HG02642 (cell line): ENCODE measurements around the gene ZFP90.
"Not testable (repeated sequence)": the region's sequence is repeated elsewhere in the genome, so short reads cannot be mapped to it uniquely, and the experiment has no call there.

ENCODE experiments used
- ATAC-seq: cut with Tn5 transposase; IDR thresholded peaks from one replicate; pipeline ENCODE4 v1.9.1; 2021; ENCODE audit warnings: mild to moderate bottlenecking; ENCODE audit not compliant: unreplicated experiment, poor library complexity

Gene ZFP90

DNA sequence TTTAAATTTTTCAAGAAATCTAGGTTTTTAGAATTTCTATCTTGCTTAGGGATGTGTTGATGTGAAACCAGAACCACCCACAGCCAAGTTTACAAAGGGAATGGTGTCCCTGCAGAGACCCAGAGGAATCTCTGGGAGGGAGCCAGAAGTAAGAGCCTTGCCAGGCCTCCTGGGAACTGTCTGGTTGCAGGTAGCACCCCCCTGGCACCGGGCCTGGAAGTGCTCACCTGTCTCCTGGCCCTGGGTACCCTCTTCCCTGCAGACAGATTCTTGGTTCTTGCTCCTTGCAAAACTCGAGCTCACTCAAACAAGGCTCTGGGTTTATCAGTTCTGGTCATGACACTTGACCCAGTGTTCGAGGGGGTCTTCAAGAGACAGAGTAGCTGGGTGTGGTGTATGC lies 24.6 kb upstream of the ZFP90 start:
- ATAC-seq: no peak

DNA sequence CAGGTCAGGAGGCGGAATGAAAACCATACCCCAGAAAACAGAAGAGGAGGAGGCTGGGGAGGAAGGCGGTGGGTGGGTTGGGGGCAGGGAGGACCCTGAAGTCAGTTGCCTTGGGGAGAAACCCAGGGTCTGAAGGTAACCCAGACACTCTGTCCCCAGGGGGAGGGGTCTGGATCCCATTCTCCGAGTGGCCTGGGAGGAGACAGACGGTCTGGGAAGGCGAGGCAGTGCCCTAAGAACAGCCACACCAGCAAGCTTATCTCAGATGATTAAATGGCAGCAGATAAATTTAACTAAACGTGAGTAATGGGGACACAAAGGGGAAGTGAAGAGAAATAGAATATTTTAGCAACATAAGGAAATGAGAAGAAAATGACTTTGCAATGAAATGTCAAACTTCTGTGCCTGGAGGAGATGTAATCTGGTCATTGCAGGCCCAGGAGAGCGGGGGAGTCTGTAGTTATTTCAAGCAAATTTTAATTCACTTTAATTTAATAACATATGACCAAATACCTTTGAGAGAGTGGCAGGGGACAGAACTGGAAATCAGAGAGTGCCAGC lies 21.4 kb upstream of the ZFP90 start:
- ATAC-seq: no peak

DNA sequence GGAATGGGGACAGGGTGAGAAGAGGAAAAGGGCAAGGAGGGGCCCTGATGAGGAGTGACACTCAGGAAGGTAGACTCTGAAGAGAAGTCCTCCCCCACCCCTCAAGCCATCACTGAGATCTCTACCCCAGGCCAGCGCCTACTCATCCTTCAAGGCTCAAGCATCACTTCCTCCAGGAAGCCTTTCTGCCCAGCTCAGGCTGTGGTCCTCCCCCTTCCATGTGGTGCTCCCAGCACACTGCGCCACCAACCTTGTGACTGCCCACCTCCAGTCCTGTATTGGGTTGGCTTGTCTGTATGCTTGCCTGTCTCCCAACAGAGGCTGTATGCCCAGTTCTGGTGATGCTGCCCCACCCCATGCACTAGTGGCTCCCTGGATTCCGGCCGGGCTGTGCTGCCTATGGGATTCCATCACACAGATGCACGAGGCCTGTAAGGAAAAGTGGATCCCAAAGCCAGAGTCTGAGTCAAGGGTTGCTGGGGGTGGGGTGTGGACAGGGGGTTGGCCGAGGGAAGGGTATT lies 19.8 kb upstream of the ZFP90 start:
- ATAC-seq: no peak

DNA sequence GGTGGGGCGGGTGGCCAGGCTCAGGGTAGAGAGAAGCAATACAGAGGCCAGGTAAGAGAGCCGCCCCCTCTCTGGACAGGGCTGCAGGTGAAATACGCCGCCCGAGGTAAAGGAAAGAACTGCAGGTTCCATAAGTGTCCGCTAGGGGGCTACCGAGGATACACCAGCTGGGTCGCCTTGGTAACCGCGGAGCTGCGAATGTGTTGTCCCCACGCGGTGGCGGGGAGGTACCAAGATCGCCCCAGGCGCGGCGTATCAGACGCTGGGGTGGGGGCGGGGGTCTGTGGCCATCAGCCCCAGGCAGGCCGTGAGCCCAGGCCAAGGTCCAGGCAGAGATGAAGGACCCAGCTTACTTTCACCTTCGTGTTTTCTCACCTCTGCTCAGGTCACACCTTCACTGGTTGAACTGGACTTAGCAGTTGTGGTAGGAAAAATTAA lies 18.4 kb upstream of the ZFP90 start:
- ATAC-seq: peak; percentile 84

DNA sequence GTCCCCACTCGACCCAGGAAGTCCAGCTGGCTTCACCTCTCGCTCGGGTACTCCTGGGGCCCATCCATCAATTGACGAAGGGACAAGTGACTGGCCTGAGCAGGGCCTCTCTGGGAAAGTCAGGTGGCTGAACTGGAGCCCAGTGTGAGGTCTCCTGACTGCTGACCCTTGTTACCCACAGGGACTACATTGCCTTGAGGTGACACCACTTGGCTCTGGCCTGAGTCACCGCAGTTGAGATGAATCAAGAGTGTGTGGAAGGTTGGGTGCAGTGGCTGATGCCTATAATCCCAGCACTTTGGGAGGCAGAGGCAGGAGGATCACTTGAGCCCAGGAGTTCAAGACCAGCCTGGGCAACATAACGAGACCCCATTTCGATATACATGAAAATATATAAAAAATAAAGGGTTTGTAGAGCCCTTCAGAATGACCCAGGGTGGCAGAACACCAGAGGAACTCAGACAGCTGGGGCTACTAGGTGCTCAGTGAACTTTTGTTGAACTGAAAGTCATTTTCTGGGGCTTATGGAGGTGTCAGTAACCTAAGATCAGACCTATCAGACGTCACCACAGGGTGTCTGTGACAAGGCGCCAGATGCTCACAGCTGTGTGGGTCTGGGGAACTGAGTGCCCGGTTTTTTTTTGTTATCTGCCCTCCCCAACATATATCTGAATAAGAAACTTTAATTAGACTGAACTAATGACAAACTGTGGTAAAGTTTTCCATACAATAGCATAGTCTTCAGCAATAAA lies 14.8 kb upstream of the ZFP90 start:
- no peak for ATAC-seq

DNA sequence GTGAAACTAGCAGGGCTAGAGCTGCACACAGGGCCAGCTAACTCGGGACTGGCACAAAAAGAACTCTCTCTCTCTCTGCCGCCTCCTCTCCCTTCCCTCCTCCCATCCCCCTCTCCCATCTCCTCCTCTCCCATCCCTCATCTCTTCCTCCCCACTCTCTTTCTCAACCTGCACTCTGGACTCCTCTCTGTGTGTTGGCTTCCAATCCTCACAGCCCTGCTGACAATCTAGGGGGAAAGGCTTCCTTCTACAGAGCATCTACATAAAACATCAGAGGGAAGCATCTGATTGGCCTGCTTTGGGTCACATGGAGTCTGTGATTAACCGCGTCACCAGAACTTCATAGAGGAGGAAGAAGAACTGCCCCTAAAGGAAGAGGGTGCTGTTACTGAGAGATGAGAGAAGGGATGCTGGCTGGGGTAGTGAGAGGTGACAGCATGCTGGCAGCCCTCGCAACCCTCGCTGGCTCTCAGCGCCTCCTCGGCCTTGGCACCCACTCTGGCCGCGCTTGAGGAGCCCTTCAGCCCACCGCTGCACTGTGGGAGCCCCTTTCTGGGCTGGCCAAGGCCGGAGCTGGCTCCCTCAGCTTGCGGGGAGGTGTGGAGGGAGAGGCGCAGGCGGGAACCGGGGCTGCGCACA lies 12.8 kb upstream of the ZFP90 start:
- ATAC-seq: no peak

DNA sequence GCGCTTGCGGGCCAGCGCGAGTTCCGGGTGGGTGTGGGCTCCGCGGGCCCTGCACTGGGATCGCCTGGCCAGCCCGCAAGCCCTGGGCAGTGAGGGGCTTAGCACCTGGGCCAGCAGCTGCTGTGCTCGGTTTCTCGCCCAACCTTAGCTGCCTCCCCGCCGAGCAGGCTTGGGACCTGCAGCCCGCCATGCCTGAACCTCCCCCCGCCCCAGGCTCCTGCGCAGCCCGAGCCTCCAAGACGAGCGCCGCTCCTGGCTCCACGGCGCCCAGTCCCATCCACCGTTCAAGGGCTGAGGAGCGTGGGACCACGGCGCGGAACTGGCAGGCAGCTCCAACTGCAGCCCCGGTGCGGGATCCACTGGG lies 12.3 kb upstream of the ZFP90 start:
- no peak for ATAC-seq

DNA sequence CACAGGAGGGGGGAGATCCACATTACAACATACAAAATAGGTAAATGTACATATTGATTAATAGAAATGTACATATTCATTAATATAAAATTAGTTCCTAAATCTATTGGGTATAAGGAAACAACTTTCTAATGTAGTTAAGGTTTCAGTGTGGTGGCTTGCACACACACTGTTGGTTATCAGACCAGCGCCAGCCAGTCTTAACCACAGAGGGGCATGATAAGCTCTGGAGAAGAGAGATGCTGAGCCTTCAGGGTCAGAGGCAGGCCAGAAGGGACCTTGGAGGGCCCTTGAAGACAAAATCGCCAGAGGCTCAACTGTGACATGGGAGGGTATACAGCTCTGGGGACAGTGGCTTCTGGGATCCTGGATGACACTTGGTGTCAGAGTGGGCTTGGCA lies 10.9 kb upstream of the ZFP90 start:
- no peak for ATAC-seq

DNA sequence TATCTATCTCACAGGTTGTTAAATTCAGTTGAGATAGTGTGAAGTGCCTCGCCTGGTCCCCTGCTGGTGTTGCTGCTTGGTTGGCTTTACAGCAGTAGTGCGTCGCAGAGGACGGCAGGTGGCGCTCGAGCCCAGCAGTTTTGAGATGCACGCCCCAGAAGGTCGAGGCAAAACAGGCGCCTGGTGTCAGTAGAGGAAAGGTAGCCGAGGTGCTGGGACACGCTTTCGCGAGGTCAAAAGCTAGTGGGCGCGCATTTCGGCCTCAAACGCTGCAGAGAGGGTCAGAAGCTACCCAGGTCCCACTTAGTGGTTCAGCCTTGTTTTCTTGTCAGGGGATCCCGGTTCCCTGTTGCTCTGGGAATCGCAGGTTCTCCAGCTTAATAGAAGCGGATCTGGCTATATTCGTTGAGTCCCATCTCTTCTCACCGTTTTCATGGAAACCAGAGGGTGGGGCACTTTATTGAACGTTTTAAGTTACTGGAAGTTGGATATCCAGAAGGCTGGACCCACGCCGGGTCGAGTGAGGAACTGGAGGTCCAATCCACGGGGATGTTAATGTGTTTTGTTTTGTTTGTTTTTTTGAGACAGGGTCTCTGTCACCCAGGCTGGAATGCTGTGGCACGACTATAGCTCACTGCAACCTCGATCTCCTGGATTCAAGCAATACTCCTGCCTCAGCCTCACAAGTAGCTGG lies 10.3 kb upstream of the ZFP90 start:
- peak; percentile 77 for ATAC-seq

DNA sequence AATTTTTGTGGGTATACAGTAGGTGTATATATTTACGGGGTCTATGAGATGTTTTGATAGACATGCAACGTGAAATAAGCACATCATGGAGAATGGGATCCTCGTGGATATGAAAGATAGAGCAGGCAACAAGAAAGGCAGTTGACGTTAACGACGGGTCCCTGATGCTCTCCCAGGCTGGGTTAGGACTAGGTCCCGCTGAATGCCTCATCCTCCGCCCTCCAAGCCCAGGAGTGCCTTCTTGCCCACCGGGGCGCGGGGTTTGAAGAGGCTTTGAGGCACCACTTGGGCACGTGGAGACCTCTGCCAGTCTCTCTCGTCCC lies 9.5 kb upstream of the ZFP90 start:
- peak; percentile 19 for ATAC-seq

DNA sequence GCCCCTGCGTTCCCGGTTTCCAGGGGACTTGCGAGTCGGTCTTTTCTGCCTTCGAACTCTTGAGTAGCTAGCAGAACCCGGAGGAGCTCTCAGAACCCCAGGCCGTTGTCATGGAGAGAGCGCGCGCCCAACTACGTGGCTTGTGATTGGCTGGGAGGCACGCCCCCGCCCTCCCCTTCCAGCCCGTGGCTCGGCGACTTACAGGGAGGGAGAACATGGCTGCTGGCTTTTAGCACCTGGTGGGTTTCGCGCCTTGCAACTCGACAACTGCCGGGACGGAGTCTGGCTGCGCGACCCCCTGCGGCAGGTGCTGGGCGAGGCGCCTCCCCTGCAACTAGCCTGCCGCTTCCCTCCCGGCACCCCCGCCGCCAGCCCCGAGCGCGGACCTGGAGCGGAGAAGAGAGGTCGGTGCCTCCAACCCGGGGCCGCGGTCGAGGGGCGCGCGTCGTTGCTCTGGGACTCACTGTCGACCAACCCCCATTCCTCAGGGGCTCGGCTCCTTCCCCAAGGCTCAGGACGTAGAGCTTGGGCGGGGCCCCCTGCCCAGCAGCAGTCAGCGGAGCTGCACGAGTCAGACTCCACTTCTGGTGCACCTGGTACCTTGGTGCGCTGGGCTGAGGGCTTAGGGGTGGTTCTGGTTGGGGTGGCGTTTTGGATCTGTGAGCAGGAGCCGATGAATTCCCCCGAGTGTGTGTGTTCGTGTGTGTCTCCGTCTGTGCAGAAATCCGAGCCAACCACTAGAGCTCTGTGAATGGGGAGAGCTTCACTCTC lies 9.0 kb upstream of the ZFP90 start:
- ATAC-seq: peak; percentile 89

DNA sequence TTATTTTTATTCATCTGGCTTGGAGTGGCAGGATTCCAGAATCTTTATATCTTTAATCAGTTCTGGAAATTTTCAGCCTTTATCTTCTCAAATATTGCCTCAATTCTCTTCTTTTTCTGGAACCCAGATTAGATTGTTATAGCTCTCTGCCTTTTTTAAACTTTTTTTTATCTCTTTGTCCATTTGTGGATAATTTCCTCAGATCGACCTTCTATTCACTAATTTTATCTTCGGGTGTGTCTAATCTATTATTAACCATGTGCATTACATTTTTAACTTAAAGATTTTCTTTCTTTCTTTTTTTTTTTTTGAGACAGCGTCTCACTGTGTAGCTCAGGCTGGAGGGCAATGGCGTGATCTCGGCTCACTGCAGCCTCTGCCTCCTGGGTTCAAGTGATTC lies 5.2 kb upstream of the ZFP90 start:
- ATAC-seq: no peak

DNA sequence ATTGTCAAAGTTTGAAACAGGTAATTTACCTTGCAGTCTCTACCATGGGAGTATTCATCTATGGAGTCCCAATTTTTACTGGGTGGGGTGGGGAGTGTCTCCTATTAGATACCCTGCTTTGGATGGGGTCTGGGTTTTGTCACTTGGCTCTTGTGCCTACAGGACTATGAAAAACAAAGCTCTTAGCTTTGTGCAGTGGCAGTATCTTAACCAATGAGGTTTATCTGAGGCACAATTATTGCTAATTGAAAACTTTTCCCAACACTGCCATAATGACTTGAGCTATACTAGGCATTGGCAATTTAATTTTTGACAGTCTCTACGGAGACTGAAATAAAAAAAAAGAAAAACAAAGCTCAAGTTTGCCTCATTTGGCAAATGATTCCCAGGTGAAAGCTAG lies 3.8 kb upstream of the ZFP90 start:
- ATAC-seq: no peak

DNA sequence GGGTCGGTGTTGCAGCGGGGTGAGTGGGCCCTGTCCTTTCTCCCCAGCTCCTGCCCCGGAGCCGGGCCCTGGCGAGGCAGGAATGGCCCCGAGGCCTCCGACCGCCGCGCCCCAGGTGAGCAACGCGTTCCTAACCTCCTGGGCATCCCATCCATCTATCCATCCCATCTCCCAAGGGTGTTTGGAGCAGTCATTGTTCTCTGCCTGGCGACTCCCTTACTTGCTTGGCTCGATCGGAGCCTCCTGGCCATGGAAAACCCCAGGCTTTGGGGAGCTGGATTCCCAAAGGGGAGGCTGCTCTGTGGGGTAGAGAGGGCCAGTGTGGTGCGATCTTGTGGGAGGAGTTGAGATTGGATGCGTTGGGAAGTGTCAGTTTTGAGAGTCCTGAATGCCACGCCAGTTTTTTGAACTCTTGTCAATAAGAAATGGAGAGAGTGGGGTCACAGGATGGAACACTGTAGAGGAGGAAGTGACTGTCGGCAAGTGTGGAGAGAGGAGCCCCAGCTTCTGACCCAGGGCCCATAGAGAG lies 684 bp downstream of the ZFP90 start:
- no peak for ATAC-seq

DNA sequence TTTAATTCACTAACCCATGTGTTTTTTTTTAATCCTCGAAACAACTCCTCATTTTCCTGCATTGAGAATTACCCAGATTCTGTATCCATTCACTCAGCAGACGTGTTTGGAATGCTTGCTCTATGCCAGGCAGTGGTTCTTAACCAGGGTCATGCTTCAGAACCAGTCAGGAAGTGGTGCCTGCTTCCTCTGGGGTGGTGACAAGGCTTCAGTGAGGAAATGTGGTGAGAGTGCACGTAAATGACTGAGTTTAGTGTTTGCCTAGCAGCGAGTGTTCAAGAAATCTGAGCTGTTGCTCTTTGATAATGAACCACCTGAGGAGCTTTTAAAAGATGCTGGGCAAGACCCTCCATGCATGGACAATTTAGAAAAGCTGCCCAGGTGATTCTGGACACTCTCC lies 9.9 kb downstream of the ZFP90 start:
- no peak for ATAC-seq

DNA sequence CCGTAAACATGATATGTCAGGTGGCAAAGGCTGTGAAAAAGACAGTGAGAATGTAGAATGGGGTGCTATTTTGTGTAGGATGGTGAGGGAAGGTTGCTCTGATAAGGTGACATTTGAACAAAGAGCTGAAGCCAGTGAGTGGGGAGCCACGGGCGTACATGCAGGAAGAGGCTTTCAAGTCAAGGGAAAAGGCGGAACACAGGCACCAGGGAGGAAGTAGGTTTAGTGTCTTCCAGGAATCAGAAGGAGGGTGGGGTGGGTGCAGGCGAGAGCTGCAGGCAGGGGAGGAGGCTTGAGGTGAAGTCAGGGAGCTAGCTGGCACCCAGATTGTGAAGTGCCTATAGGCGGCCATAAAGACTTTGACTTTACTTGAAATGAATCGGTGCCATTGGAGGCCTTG lies 14.1 kb downstream of the ZFP90 start:
- ATAC-seq: no peak

DNA sequence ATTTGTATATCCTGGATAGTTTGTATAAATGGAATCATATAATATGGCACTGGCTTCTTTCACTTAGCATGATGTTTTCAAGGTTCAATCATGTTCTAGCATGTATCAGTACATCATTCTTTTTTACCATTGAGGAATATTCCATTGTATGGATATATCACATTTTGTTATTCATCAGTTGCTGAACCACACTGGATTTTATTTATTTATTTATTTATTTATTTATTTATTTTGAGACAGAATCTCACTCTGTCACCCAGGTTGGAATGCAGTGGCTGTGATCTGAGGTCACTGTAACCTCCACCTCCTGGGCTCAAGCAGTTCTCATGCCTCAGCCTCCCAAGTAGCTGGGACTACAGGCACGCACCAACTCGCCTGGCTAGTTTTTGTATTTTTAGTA lies 21.2 kb downstream of the ZFP90 start:
- ATAC-seq: not testable (repeated sequence)

DNA sequence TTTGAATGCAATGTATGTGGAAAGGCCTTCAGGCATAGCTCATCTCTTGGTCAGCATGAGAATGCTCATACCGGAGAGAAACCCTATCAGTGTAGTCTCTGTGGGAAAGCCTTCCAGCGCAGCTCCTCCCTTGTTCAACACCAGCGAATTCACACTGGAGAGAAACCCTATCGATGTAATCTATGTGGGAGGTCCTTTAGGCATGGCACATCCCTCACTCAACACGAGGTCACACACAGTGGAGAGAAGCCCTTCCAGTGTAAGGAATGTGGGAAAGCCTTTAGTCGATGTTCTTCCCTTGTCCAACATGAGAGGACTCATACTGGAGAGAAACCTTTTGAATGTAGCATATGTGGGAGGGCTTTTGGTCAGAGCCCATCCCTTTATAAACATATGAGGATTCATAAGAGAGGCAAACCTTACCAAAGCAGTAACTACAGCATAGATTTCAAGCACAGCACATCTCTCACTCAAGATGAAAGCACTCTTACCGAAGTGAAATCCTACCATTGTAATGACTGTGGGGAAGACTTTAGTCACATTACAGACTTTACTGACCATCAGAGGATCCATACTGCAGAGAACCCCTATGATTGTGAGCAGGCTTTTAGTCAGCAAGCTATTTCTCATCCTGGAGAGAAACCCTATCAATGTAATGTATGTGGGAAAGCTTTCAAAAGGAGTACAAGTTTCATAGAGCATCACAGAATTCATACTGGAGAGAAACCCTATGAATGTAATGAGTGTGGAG lies 24.7 kb downstream of the ZFP90 start:
- ATAC-seq: no peak

DNA sequence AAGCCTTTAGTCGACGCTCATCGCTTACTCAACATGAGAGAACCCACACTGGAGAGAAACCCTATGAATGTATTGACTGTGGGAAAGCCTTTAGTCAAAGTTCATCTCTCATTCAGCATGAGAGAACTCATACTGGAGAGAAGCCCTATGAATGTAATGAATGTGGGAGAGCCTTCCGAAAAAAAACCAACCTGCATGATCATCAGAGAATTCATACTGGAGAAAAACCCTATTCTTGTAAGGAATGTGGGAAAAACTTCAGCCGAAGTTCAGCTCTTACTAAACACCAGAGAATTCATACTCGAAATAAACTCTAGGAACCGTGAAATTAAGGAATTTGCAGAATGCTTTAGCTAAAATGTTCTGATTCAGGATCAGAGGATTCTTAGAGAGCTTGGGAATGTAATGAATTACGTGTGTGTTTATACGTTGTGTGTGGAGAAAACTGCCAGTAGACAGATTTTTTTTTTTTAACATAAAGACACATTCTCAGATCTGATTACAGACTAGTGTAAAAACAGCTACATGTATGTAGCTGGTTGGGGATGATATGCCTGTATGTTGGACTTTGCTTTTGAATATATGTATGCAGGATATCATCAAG lies 25.4 kb downstream of the ZFP90 start:
- no peak for ATAC-seq
